GM18508 (cell line): ENCODE data around the gene LYPLA2.
"Not testable (repeated sequence)": the region's sequence is repeated elsewhere in the genome, so short reads cannot be mapped to it uniquely, and the experiment has no call there.

Experiments
- ATAC-seq: cut with Tn5 transposase; IDR thresholded peaks from one replicate; pipeline ENCODE4 v1.9.1; 2021; ENCODE audit warnings: moderate number of reproducible peaks; ENCODE audit not compliant: insufficient read depth, unreplicated experiment

The LYPLA2 gene

DNA sequence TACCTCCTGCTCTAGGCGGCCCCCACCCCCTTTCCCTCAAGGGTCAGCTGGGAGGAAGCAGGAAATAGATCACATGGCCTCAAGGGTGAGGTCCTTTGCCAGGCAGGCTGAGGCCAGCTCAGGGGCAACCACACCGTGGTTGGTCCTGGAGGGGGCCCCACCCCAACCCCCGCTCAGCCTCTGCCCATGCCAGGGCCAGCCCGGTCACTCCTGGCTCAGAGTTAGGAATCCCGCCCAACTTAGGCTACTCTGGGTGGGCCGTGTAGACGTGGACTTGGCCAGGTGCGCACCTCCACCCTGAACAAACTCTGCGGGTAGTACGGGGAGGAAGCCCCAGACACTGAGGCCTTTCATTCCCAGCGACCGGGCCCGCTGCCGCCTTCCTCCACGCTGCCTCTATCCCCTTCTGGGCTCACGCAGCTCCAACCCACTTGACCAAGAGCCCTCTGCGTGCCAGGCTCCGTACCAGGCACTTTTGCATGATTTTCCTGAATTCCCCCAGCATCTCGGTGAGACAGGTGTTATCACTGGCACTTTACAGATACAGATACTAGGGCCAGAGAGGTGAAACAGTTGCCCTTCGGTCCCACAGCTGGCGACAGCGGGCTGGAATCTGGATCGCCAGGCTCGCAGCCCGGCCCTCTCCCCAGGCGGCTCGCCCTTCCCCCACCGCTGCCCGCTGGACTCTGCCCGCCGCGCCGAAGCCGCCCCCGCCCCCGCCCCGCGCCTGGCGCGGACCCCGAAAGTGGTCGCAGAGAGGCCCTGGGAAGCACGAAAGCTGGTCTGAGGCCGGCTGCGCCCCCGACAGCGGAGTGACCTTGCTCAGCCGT is 8.8 kb downstream of the LYPLA2 start:
- no peak for ATAC-seq

DNA sequence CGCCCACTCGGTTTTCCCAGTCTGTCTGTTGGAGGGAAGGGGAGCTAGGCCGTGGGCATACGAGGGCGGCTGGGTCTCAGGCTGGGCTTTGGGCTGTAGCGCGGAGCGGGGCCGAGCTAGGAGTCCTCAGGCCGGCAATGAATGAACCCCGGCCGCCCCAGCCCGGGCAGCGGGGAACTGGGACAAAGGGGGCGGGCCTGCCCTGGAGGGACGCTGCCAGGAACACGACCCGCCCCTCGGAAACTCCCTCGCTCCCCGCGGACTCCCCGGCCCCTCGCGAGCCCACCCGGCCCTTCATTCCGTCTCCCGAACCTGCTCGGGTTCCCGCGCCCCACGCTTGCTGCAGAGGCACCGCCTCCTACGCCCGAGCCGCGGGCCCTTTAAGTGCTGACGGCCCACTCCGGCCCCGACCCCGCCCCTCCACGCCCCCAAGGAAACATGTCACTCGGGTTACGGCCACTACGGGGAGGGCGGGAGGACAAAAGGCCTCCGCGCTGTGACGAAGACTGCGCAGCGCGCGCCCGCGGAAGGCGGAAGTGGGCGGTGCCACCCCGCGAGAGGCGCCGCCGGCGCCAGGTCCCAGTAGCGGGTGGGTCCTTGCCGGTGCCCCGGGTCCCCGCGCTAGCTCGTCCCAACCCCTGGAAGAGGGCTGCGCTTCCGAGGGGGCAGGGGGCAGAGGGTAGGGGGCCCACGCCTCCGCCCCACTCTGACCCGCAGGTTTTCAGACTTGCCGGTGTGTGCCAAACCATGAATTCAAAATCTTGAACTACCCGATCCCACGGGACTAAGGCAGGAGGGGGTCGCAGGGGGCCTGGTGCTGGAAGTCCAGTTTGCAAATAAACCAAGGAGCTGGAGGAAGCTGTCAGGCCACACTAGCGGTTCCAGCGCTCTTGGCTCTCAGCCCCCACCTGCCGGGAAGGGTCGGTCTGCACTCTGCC is 9.7 kb downstream of the LYPLA2 start, which contains the start of gene GALE:
GALE (minus strand) TSS at position 355 of the 938 bp plus-strand sequence. CDS start 1,747 bp downstream, outside the sequence.
- no peak for ATAC-seq

DNA sequence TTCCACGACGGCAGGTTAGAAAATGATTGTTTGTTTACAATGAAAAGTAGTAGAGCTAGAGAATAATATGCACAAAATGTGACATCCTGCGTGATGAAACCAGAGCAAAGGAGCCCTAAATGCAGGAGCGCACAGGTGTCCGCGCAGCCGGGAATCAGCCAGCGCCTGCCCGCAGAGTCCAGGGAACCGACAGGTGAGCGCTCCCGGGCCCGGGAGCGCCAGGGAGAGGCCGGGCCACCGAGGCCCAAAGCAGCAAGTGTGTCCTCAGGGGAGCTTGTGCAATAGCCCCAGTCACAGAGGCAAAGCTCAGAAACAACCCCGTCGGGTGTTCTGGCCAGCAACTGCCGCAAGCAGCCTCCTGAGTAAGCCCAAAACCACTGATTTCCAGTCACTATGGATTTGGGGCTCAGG is 10.4 kb downstream of the LYPLA2 start:
- no peak for ATAC-seq

DNA sequence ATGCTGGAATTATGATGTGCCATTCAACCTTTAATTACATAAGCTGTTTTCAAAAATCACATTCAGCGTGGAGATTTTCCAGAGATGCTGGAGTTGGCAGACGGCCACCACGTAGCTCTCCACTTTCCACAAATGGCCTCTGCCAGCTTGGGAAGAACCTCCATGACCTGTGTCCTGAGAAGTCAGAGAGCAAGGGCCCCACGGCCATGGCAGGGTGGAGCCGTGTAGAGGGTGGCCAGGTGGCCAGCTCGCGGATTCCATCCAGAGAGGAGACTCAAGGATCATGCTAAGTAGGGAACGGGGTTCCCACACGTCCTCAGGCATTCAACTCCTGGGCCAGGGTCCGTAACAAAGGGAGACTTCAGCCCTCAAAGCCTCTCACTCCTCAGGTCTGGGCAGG is 10.9 kb downstream of the LYPLA2 start:
- ATAC-seq = no peak

DNA sequence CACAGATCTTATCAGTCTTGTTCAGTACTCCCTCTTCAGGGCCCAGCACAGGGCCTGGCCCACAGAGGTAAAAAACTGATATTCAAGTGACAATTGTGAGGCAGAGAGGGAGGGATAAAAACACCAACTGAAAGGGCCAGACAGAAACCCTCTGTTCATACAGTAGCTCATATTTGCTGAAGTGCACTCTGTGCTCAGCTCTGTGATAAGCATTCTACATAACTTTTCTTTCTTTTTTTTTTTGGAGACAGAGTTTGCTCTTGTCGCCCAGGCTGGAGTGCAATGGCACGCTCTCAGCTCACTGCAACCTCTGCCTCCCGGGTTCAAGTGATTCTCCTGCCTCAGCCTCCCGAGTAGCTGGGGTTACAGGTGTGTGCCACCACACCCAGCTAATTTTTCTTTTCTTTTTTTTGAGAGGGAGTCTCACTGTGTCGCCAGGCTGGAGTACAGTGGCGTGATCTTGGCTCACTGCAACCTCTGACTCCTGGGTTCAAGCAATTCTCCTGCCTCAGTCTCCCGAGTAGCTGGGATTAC is 11.9 kb downstream of the LYPLA2 start:
- ATAC-seq = not testable (repeated sequence)

DNA sequence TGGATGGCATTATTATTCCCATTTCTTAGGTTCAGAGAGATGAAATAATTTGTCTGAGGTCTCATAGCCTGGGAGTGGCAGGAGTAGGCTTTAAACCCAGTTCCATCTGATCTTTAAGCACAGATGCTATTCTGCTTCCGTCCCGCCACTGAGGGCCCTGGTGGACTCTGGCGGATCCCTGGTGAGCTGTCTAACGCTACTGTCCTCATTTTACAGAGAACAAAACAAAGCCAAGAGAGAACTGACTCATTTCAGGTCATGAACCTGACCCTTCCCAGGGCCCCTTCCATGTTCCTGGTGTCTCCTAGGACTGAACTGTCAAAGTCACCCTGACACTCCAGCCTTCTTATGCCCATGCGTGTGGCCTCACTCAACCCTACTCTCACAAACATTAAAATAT is 12.7 kb downstream of the LYPLA2 start:
- no peak for ATAC-seq

DNA sequence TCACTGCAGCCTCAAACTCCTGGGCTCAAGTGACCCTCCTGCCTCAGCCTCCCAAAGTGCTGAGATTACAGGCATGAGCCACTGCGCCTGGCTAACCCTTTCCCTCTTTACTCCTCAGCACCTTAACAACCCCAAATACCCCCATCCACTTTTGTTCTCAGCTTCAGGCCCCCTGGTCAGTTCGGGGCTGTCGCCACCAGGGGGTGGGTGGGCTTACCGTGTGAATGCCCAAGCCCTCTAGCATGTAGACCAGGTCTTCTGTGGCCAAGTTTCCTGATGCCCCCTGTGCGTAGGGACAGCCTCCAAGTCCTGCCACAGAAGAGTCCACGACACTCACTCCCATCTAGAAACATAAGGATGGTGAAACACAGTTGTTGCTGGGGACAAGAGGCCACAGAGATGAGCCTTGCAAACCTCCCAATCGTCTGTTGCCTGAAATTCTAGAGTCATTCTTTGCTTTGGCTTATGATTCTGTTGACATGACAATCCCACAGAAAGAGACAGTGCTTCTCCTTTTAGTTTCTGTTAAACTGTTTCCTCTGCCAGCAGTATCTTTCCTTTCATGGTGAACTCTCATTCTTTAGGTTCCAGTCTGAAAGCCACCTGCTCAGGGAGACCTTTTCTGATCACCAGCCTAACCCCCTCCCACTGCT is 13.4 kb downstream of the LYPLA2 start:
- ATAC-seq = no peak

DNA sequence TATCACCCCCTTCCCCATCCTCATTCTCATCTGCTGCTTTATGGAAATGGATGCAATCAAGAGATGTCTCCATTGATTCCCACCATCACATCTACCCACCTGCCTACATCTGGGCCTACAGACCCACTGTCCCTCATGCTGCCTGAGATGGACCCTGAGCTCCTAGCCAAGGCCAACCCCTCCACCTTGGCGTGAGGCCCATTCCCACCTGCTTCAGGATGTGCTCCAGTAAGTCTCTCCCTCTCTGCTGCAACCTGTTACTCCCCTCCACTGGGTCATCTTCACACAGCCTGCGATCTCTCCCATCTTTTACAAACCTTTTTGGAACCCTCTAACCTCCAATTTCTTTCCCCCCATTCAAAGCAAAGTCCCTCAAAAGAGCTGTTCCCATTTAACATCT is 14.1 kb downstream of the LYPLA2 start:
- ATAC-seq = no peak

DNA sequence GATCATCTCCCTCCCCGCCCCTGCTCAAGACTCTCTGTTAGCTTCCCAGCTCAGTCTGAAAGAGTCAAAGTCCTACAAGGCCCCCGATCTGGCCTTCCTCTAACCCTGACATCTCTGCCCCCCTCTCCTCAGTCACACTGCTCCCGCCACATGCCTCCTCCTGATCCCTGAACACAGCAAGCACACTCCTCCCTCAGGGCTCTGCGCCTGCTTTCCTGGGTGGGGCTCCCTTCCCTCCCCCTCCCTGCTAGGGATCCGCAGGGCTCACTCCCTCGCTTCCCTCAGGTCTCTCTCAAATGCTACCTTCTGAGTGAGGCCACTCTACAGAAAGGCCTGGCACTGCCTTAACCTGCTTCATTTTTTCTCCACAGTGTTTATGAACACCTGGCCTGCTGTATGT is 15.3 kb downstream of the LYPLA2 start:
- ATAC-seq = no peak

DNA sequence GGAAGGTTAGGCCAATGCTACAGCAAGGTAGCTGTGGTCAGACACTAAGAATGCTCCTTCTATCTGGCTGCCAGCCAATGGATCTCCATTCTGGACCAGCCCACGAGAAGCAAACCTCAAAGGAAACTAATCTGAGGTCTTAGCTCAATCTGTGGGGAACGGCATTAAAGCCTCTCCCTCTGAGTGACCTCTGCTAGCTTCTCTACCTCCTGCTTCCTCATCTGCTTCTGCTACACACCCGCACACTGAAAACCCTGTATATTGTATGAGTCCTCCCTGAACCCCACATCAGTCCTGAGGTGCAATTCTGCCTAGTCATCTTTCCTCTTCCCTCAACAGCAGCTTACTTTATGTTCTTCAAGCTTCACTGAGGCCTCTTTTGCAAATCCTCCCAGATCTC is 16.5 kb downstream of the LYPLA2 start:
- ATAC-seq = no peak

DNA sequence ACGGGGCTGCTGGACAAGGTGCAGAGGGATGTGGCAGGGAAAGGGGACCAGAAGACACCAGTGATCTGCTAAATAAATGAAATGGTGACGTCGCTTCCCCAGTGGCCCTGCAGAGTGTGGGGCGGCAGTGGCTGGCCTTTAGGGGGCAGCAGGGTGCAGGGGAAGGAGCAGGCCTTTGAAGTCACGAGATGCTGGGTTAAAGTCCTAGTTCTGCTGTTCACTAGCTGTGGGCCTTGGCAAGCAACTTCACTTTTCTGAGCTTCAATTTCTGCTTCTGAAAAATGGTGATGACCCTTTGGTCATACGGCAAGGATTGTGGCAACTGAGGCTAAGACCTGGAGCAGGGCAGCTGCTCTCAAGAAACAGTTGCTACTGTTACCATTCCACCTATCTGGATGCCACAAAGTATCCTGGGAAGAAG is 18.8 kb downstream of the LYPLA2 start:
- ATAC-seq = no peak

DNA sequence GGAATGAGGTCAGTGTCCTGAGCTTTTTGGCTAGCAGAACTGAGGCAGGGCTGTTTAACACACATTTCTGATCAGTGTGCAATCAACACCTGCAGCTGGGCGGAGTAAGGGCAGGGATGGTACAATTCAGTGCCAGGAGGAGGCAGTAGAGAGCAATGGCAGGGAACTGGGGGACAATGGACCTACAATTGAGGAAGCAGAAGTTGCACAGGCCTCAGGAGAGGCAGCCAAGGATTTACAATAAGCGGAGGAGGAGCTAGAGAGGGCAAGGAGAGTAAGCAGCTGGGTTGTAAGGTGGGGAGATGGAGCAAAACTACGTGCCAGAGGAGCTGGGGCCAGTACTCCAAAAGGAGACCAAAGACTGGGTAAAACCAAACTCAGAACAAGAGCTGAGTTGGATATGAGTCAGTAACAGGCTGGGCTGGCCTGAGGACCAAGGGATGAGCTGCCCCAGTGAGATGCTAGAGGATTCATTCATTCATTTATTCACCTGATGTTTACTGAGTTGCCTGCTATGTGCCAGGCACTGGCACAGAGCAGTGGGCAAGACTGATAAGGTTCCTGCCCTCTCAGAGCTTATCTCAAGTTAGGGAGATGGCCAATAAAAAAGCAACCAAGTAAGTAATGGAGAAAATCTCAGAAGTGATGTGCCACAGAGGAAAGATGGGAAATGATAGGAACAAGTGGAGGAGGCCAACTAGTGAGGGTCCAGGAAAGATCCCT is 20.0 kb downstream of the LYPLA2 start:
- ATAC-seq = no peak

DNA sequence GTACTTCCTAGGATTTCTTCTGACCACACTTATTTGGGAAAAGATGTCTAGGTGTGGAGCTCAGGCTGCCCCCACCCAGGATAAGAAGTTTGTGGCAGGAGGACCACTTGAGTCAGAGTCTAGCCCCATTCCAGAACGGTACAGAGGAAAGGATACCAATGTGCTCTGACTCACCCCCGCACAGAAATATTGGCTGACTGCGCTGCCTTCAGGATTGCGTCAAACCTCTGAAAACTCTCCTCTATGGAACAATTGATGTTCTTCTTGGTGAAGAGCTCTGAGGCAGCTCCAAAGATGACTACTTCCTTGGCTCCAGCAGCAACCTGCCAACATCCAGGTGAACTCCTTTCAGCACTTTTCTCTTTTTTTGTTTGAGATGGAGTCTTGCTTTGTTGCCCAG is 23.1 kb downstream of the LYPLA2 start:
- no peak for ATAC-seq

DNA sequence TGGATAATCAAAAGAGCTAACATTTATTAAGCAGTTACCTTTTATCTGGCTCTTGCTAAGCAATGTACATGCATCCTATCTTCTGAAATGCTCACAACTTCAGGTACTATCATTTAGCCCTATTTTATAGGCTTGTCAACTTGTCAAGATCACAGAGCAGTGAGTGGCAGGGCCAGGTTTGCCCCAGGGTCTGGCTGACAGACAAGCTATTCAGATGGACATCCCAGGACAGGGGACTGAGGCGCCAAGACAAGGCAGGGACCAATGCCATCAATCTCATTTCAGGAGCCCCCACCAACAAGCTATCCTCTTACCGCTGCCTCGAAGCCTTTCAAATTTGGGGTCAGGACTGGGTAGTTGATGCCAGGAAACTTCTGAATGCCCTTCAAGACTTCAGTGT is 25.4 kb downstream of the LYPLA2 start:
- ATAC-seq = no peak

DNA sequence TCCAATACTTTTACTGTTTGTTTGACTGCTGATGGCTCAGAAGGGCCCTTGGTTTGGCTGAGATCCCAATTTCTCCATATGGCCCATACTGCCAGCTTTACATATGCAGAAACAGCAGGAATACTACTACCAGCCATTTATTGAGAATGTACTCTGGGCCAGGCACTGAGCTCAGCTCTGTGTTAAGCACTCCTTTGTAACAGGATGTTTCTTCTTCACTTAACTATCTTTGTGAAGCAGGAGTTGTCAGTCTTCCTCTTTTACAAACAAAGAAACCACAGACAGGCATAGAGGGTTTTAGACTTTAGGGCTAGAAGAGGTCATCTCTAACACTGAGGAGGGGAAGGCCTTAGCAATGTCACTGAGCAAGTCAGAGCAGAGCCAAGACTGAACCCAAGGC is 26.0 kb downstream of the LYPLA2 start:
- no peak for ATAC-seq

DNA sequence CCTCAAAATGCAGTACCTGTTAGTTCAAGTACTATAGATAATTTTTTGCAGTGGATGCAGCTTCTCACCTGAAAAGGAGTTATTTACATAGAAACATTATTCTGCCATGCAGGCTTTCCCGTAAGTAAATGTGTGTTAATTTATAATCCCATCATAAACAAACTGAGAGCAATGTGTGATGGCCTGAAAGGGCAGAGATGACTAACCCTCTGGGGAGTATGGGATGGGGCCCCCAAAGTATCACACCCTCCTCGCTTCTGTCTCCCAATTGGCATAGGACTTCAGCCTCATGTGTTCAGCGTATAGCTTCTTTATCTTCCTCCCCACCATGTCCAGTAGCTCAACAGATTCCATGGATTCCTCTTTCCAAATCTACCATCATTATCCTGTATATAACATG is 26.7 kb downstream of the LYPLA2 start:
- no peak for ATAC-seq

DNA sequence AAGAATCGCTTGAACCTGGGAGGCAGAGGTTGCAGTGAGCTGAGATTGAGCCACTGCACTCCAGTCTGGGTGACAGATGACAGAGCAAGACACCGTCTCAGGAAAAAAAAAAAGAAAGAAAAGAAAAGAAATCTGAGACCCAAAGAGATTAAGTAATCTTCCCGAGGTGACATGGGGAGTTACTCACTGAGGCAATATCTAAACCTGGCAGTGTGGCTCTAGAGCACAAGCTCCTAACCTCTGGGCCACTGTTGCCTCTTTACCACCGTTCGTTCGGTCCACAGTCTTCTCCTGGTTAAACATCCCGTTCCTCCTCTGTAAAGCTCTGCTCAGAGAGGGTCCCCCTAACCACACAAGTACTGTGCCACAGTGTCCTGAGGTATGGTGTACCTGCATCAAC is 32.8 kb downstream of the LYPLA2 start:
- no peak for ATAC-seq

DNA sequence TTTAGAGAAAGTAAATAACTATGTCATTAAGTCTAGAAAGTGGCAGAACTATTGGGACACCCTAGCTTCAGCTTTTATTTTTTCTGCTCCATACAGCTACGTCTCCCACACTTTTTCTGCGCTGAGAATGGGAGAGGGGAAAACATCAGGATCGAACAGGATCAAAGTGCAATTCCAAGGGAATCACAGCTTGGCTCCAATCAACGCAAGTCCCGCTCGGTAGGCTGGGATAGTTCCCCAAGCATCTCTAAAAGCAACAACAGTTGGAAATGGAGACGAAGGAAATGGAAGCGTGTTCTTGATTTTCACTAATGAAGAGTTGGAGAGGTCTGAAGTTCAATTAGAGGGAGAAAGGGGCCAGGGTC is 33.7 kb downstream of the LYPLA2 start:
- ATAC-seq = no peak

DNA sequence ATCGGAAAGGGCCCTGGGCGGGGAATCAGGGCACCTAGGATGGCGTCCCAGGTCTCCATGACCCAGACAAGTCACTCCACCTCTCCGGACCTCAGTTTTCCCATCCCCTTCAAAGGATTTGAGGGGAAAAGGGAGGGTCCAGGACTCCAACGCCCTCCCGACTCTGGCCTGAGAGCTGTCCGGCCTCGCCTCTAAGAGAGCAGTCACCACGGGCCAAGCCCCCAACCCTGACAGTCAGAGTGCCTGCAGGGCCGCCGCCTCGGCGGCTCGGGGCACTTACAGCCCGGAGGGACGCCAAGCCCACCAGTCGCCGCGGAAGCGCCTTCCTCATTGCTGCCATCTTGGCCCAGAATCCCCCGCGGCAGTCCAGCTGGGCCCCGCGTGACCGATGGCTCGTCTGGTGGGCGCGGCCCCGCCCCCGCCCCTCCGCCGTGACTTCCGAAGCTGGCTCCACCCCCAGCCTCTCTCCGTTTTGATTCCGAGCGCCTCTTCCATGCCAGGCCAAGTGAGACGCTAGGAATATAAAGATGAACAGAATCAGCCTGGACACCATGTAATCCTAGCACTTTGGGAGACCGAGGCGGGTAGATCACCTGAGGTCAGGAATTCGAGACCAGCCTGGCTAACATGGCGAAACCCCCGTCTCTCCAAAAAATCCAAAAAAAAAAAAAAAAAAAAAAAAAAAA is 34.3 kb downstream of the LYPLA2 start, which contains the start of gene HMGCL:
HMGCL (minus strand) TSS at position 354 of the 686 bp plus-strand sequence; CDS start at position 340, 14 bp downstream.
- ATAC-seq = peak; percentile 59
